K562 (cell line): ENCODE data around the gene RETREG2. TPM values are rescaled to one million over a fixed set of nuclear protein-coding genes. Genes with fewer than 3 reads are reported as not detected.

Experiments
- FOXM1 ChIP-seq, 2 experiments: fragments of 450-650 bp in 1 of 2; sonication (generic) in 1 of 2; formaldehyde crosslinking in 1 of 2; IDR thresholded peaks; 2 replicates each; pipeline versions ENCODE4 v1.6.1 to v1.9.0; 2017 to 2022; ENCODE audit warnings: low read depth in 2 of 2, mild to moderate bottlenecking in 2 of 2, missing genetic modification reagents in 1 of 2, moderate library complexity in 1 of 2
- GABPA ChIP-seq: fragments of 200-800 bp; sonication (Bioruptor generic); conservative IDR thresholded peaks from 2 replicates; pipeline ENCODE4 v1.6.1; 2016; ENCODE audit warnings: low read depth, missing genetic modification characterization, missing compliant biosample characterization
- GATAD2A ChIP-seq: fragments of 450-650 bp; IDR thresholded peaks from 2 replicates; pipeline ENCODE4 v1.6.1; 2017
- HIVEP1 ChIP-seq: fragments of 250-450 bp; sonication (Bioruptor Pico); IDR thresholded peaks from 2 replicates; pipeline ENCODE4 v1.4.0; 2020; ENCODE audit warnings: mild to moderate bottlenecking
- HLTF ChIP-seq: fragments of 450-650 bp; IDR thresholded peaks from 2 replicates; pipeline ENCODE4 v1.6.1; 2016
- HMG20A ChIP-seq: fragments of 450-650 bp; formaldehyde crosslinking; conservative IDR thresholded peaks from 2 replicates; pipeline ENCODE4 v1.4.0; 2020; ENCODE audit warnings: mild to moderate bottlenecking, mixed read lengths
- HNRNPK ChIP-seq: fragments of 200-400 bp; formaldehyde crosslinking; IDR thresholded peaks from one replicate; pipeline ENCODE4 v1.6.1; 2018; ENCODE audit warnings: mild to moderate bottlenecking, low read depth, low read length; ENCODE audit not compliant: poor library complexity, severe bottlenecking
- HNRNPL ChIP-seq: fragments of 200-400 bp; formaldehyde crosslinking; IDR thresholded peaks from 2 replicates; pipeline ENCODE4 v1.6.1; 2017; ENCODE audit warnings: low read depth, mild to moderate bottlenecking, low read length
- HNRNPLL ChIP-seq: fragments of 200-400 bp; formaldehyde crosslinking; IDR thresholded peaks from 2 replicates; pipeline ENCODE4 v1.6.1; 2017; ENCODE audit warnings: low read length, low read depth, mild to moderate bottlenecking; ENCODE audit not compliant: poor library complexity, severe bottlenecking
- KDM4B ChIP-seq, 2 experiments: fragments of 450-650 bp in 1 of 2; sonication (generic) in 1 of 2; IDR thresholded peaks; 2 replicates each; pipeline ENCODE4 v1.6.1; 2016 to 2017; ENCODE audit warnings: borderline replicate concordance in 2 of 2, antibody characterized with exemption in 1 of 2, low read depth in 1 of 2, mild to moderate bottlenecking in 1 of 2
- KLF16 ChIP-seq: IDR thresholded peaks from 2 replicates; pipeline ENCODE4 v1.6.1; 2016; ENCODE audit warnings: antibody characterized with exemption
- L3MBTL2 ChIP-seq: fragments of 450-650 bp; IDR thresholded peaks from 2 replicates; pipeline ENCODE4 v1.6.1; 2016; ENCODE audit warnings: mild to moderate bottlenecking, moderate library complexity
- LCOR ChIP-seq: sonication (generic); formaldehyde crosslinking; IDR thresholded peaks from 2 replicates; pipeline ENCODE4 v1.8.0; 2022; ENCODE audit warnings: mild to moderate bottlenecking, missing genetic modification reagents
- LEF1 ChIP-seq: fragments of 450-650 bp; IDR thresholded peaks from 2 replicates; pipeline ENCODE4 v1.6.1; 2016; ENCODE audit warnings: mild to moderate bottlenecking
- MCM7 ChIP-seq, 2 experiments: fragments of 450-650 bp; IDR thresholded peaks; 2 replicates each; pipeline ENCODE4 v1.6.1; 2016 to 2018
- MIER1 ChIP-seq: fragments of 450-650 bp; IDR thresholded peaks from 2 replicates; pipeline ENCODE4 v1.6.1; 2016; ENCODE audit warnings: antibody characterized with exemption, mild to moderate bottlenecking, low read depth
- SIN3B ChIP-seq: fragments of 450-650 bp; IDR thresholded peaks from 2 replicates; pipeline ENCODE4 v1.6.1; 2017; ENCODE audit warnings: low read depth, mild to moderate bottlenecking, moderate library complexity
- TAF9B ChIP-seq: fragments of 450-650 bp; IDR thresholded peaks from 2 replicates; pipeline ENCODE4 v1.6.1; 2018; ENCODE audit warnings: mild to moderate bottlenecking; ENCODE audit not compliant: partially characterized antibody
- WHSC1 ChIP-seq: IDR thresholded peaks from one replicate; pipeline ENCODE4 v1.6.1; 2012; ENCODE audit warnings: low read length, control low read depth, inconsistent platforms
- YBX1 ChIP-seq: fragments of 450-650 bp; IDR thresholded peaks from 2 replicates; pipeline ENCODE4 v1.7.1; 2016; ENCODE audit warnings: mild to moderate bottlenecking
- ZFP36 ChIP-seq: fragments of 150-350 bp; IDR thresholded peaks from 2 replicates; pipeline ENCODE4 v1.6.1; 2018; ENCODE audit warnings: low read length, low read depth; ENCODE audit not compliant: partially characterized antibody
- ZNF354B ChIP-seq: fragments of 250-450 bp; sonication (Bioruptor Pico); IDR thresholded peaks from 2 replicates; pipeline ENCODE4 v1.4.0; 2020
- ZNF384 ChIP-seq: IDR thresholded peaks from 2 replicates; pipeline ENCODE4 v1.6.1; 2012; ENCODE audit warnings: low read depth, low read length, improper control_type of control experiment
- ZNF436 ChIP-seq: fragments of 250-450, 450-650 bp; sonication (Bioruptor Pico); formaldehyde crosslinking; IDR thresholded peaks from 2 replicates; pipeline ENCODE4 v1.7.0; 2020; ENCODE audit warnings: mild to moderate bottlenecking
- ZNF561 ChIP-seq: fragments of 450-650 bp; formaldehyde crosslinking; conservative IDR thresholded peaks from 2 replicates; pipeline ENCODE4 v1.4.0; 2020; ENCODE audit warnings: mild to moderate bottlenecking, moderate library complexity
- ZNF584 ChIP-seq: fragments of 200-800 bp; sonication (Bioruptor generic); IDR thresholded peaks from 2 replicates; pipeline ENCODE4 v1.6.1; 2016; ENCODE audit warnings: low read depth, mild to moderate bottlenecking, missing genetic modification characterization, missing compliant biosample characterization
- ZNF644 ChIP-seq: fragments of 200-800 bp; sonication (Bioruptor generic); IDR thresholded peaks from 2 replicates; pipeline ENCODE4 v1.6.1; 2016; ENCODE audit warnings: low read depth, missing genetic modification characterization, missing compliant biosample characterization
- polyA plus RNA-seq, 8 experiments: library from polyadenylated mRNA; depleted of rRNA in 4 of 8; stranded (reverse) in 5 of 8; unstranded in 3 of 8; fragments of >200 nt; fragmentation: Nextera tagmentation in 2 of 8; fragmentation: Illumina TruSeq in 1 of 8; extraction: Ambion mirVana in 2 of 8; extraction: Trizol in 1 of 8; gene quantifications; 2 replicates each; pipeline versions ENCODE4 v1.2.1 to v1.2.3, GENCODE V29; 2011 to 2014; ENCODE audit warnings: inconsistent platforms in 1 of 8, missing spikeins in 1 of 8
- total RNA-seq, 7 experiments: library from RNA; depleted of rRNA in 6 of 7; stranded (reverse); fragments of >200 nt in 6 of 7; fragmentation: Illumina TruSeq in 2 of 7; extraction: Trizol in 2 of 7; gene quantifications; 2 replicates each; pipeline versions ENCODE4 v1.2.1 to v1.2.3, GENCODE V29; 2011 to 2021; ENCODE audit warnings: low replicate concordance in 1 of 7
- TF ChIP-seq, protein P1 (sequence below): fragments of 450-650 bp; formaldehyde crosslinking; IDR thresholded peaks from 2 replicates; pipeline ENCODE4 v1.4.0; 2020; ENCODE audit warnings: mild to moderate bottlenecking, mixed read lengths
- TF ChIP-seq, protein P2 (sequence below): fragments of 250-450 bp; sonication (Bioruptor Pico); IDR thresholded peaks from 2 replicates; pipeline ENCODE4 v1.5.0; 2020; ENCODE audit warnings: mild to moderate bottlenecking

Gene RETREG2
- total and polyA plus RNA-seq, 9 of the 15 experiments (the other 6 are each of a cell fraction or from before 2014, with no cell fraction given), result 4.9 to 40.1 (median 19.2) TPM

DNA sequence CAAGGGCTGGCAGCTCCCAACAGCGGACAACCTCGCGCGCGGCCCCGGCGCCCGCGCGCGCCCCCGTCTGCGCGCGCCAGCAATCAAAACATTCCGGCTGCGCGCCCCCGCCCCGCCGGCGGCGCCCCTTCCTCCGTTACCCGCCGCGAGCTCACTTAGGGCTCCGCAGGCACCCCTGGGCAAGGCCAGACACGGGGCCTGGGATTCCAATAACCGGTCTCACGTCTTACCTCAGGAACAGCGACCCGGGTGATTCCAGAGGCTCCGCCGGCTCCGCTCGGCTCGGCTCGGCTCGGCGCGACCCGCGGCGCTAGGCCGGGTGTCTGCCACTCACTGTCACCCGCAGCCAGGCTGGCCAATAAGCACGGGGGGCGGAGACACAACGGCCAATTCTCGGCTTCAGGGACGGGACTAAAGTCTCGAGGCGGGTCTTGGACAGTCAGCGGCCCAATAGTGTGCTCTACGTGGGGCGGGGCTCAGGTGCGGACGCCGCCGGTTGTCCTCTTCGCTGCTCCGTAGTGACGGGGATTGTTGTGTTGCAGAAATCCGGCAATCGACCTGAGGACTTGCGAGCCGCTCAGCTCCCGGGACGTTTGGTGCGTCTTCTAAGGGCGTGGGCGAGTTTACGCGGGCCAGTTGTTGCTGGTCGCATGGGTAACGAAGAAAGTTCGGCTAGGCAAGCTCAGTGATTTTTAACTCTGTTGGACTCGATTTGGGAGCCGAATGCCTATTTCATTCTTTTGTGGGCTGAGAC, 51.4 kb downstream of the RETREG2 start, which contains the start of the genes ANKZF1 and ATG9A (continued):
- TF ChIP-seq ZFP36, result no peak
- peak; percentile 62 for TF ChIP-seq HNRNPLL
- no peak for TF ChIP-seq ZNF436 (CRISPR knock-in tag)
- TF ChIP-seq HLTF, result no peak
- TF ChIP-seq ZNF354B, result no peak
- TF ChIP-seq WHSC1, result no peak
- TF ChIP-seq ZNF384, result no peak
- TF ChIP-seq HNRNPK, result no peak
- no peak for TF ChIP-seq HNRNPL
- no peak for TF ChIP-seq HMG20A
- no peak for TF ChIP-seq LEF1
- TF ChIP-seq SIN3B, result no peak
- TF ChIP-seq, protein P1, sequence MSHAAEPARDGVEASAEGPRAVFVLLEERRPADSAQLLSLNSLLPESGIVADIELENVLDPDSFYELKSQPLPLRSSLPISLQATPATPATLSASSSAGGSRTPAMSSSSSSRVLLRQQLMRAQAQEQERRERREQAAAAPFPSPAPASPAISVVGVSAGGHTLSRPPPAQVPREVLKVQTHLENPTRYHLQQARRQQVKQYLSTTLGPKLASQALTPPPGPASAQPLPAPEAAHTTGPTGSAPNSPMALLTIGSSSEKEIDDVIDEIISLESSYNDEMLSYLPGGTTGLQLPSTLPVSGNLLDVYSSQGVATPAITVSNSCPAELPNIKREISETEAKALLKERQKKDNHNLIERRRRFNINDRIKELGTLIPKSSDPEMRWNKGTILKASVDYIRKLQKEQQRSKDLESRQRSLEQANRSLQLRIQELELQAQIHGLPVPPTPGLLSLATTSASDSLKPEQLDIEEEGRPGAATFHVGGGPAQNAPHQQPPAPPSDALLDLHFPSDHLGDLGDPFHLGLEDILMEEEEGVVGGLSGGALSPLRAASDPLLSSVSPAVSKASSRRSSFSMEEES (CRISPR knock-in tag), result no peak
- TF ChIP-seq MIER1, result no peak
- no peak for TF ChIP-seq TAF9B
- TF ChIP-seq HIVEP1 (CRISPR knock-in tag), result no peak
- TF ChIP-seq FOXM1 (IDR thresholded peaks at IDR 0.05; ENCODE audit: low read depth), result no peak
- TF ChIP-seq FOXM1 (CRISPR knock-in tag; IDR thresholded peaks at IDR 0.05; ENCODE audit: low read depth), result no peak
- TF ChIP-seq LCOR, result no peak
- peak; percentile 19; the same call in 1 of the 2 replicates for TF ChIP-seq L3MBTL2
- no peak for TF ChIP-seq YBX1
- peak; percentile 91 for TF ChIP-seq ZNF644 (tag)
- 0 out of 2 replicates have a peak, but pooled peaks have one; percentile 62 for TF ChIP-seq KLF16
- no peak for TF ChIP-seq MCM7 (IDR thresholded peaks at IDR 0.05)
- 0 out of 2 replicates have a peak, but pooled peaks have one; percentile 69 for TF ChIP-seq ZNF584 (CRISPR knock-in tag)
- TF ChIP-seq, protein P2, sequence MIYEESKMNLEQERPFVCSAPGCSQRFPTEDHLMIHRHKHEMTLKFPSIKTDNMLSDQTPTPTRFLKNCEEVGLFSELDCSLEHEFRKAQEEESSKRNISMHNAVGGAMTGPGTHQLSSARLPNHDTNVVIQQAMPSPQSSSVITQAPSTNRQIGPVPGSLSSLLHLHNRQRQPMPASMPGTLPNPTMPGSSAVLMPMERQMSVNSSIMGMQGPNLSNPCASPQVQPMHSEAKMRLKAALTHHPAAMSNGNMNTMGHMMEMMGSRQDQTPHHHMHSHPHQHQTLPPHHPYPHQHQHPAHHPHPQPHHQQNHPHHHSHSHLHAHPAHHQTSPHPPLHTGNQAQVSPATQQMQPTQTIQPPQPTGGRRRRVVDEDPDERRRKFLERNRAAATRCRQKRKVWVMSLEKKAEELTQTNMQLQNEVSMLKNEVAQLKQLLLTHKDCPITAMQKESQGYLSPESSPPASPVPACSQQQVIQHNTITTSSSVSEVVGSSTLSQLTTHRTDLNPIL, result no peak
- no peak for TF ChIP-seq GATAD2A
- TF ChIP-seq ZNF561 (CRISPR knock-in tag), result no peak
- no peak for TF ChIP-seq KDM4B (IDR thresholded peaks at IDR 0.05; ENCODE audit: borderline replicate concordance in 2 of 2, low read depth in 1 of 2)
- no peak; the same call in 1 of the 2 replicates for TF ChIP-seq GABPA (tag)
